IMR-90 (cell line): ENCODE measurements around the gene NRXN2.

Experiments
- CEBPB ChIP-seq: IDR thresholded peaks from 2 replicates; pipeline ENCODE4 v1.6.1; 2012; ENCODE audit warnings: low read depth, low read length, improper control_type of control experiment
- CHD1 ChIP-seq: IDR thresholded peaks from 2 replicates; pipeline ENCODE4 v1.6.1; 2012; ENCODE audit warnings: low read depth, low read length, improper control_type of control experiment
- MXI1 ChIP-seq: IDR thresholded peaks from 2 replicates; pipeline ENCODE4 v1.6.1; 2012; ENCODE audit warnings: low read depth, mild to moderate bottlenecking, low read length, moderate library complexity, borderline replicate concordance
- POLR2A ChIP-seq: IDR thresholded peaks from 2 replicates; pipeline ENCODE4 v1.6.1; 2012; ENCODE audit warnings: mild to moderate bottlenecking, low read depth, low read length
- RCOR1 ChIP-seq: IDR thresholded peaks from 2 replicates; pipeline ENCODE4 v1.6.1; 2012; ENCODE audit warnings: mild to moderate bottlenecking, low read length, improper control_type of control experiment; ENCODE audit not compliant: insufficient replicate concordance
- TF ChIP-seq, protein P1 (sequence below): conservative IDR thresholded peaks from 2 replicates; pipeline ENCODE4 v1.5.1; 2012; ENCODE audit warnings: mild to moderate bottlenecking, low read depth, low read length, improper control_type of control experiment

DNA sequence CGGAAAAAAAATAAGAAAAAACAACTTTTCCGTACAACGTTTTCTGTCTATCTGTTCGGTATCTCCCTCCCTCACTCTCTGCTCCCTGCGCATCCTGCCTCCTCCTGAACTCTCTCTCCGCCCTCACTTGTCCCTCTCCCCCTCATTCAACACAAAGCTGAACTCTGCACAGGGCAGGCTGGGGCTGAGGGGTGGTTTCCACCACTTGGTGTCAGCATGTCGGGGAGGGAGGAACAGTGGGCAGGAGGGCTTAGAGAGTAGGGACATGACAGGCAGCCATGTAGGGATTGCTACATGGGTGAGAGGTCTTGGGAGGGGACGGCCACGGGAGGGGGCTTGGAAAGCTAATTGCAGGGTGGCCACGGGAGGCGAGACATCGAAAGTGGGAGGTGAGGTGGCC lies 114.4 kb downstream of the NRXN2 start:
- TF ChIP-seq, protein P1, sequence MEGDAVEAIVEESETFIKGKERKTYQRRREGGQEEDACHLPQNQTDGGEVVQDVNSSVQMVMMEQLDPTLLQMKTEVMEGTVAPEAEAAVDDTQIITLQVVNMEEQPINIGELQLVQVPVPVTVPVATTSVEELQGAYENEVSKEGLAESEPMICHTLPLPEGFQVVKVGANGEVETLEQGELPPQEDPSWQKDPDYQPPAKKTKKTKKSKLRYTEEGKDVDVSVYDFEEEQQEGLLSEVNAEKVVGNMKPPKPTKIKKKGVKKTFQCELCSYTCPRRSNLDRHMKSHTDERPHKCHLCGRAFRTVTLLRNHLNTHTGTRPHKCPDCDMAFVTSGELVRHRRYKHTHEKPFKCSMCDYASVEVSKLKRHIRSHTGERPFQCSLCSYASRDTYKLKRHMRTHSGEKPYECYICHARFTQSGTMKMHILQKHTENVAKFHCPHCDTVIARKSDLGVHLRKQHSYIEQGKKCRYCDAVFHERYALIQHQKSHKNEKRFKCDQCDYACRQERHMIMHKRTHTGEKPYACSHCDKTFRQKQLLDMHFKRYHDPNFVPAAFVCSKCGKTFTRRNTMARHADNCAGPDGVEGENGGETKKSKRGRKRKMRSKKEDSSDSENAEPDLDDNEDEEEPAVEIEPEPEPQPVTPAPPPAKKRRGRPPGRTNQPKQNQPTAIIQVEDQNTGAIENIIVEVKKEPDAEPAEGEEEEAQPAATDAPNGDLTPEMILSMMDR, result no peak
- TF ChIP-seq POLR2A, result no peak
- no peak for TF ChIP-seq RCOR1
- no peak for TF ChIP-seq CEBPB
- no peak for TF ChIP-seq MXI1
- TF ChIP-seq CHD1, result no peak
